GM23338 (cell line): ENCODE data around the gene NACAD. TPM values are rescaled to one million over a fixed set of nuclear protein-coding genes. Genes with fewer than 3 reads are reported as not detected.

Experiments used
- ATAC-seq: fragments of 200-7000 bp; cut with Tn5 transposase; 3 replicates; pipeline ENCODE4 v1.9.1; 2020
- DNase-seq: peaks from one replicate; pipeline ENCODE4 v3.0.0-alpha.2; 2015; ENCODE audit warnings: low spot score
- H2AFZ ChIP-seq: fragments of 200-600 bp; sonication (generic); 2 replicates; pipeline ENCODE4 v1.8.0; 2016; ENCODE audit warnings: antibody characterized with exemption, mild to moderate bottlenecking, moderate library complexity
- H3F3A ChIP-seq: fragments of 200-600 bp; sonication (generic); replicated peaks from 2 replicates; pipeline ENCODE4 v1.8.0; 2017; ENCODE audit warnings: antibody characterized with exemption, mixed run types, low read depth
- H3K27ac ChIP-seq: fragments of 200-600 bp; sonication (generic); 2 replicates; pipeline ENCODE4 v1.6.1; 2016; ENCODE audit warnings: low read depth
- H3K27me3 ChIP-seq: fragments of 200-600 bp; sonication (generic); 2 replicates; pipeline ENCODE4 v1.8.0; 2016; ENCODE audit warnings: mild to moderate bottlenecking, mixed run types, moderate library complexity; ENCODE audit not compliant: insufficient read depth
- H3K36me3 ChIP-seq: fragments of 200-600 bp; sonication (generic); 2 replicates; pipeline ENCODE4 v1.8.0; 2016; ENCODE audit warnings: mild to moderate bottlenecking; ENCODE audit not compliant: insufficient read depth
- H3K4me1 ChIP-seq: fragments of 200-600 bp; sonication (generic); 2 replicates; pipeline ENCODE4 v1.8.0; 2016; ENCODE audit warnings: mild to moderate bottlenecking, moderate library complexity; ENCODE audit not compliant: insufficient read depth
- H3K4me2 ChIP-seq: fragments of 200-600 bp; sonication (generic); 2 replicates; pipeline ENCODE4 v1.7.1; 2017; ENCODE audit warnings: mixed run types
- H3K4me3 ChIP-seq: fragments of 200-600 bp; sonication (generic); 2 replicates; pipeline ENCODE4 v1.6.1; 2016; ENCODE audit warnings: mixed run types
- H3K79me2 ChIP-seq: fragments of 200-600 bp; sonication (generic); replicated peaks from 2 replicates; pipeline ENCODE4 v1.8.0; 2017; ENCODE audit warnings: mild to moderate bottlenecking; ENCODE audit not compliant: insufficient read depth
- H3K9me2 ChIP-seq: fragments of 200-600 bp; sonication (generic); 2 replicates; pipeline ENCODE4 v1.8.0; 2017; ENCODE audit not compliant: insufficient read depth
- H4K20me1 ChIP-seq: fragments of 200-600 bp; sonication (generic); replicated peaks from 2 replicates; pipeline ENCODE4 v1.8.0; 2017; ENCODE audit warnings: mild to moderate bottlenecking; ENCODE audit not compliant: insufficient read depth
- H3K27ac Mint-ChIP-seq: 2 replicates; pipeline ENCODE4 v1.8.0; 2020; ENCODE audit warnings: inconsistent platforms, mild to moderate bottlenecking, moderate library complexity, mixed read lengths
- H3K27me3 Mint-ChIP-seq: 3 replicates; pipeline ENCODE4 v1.8.0; 2022; ENCODE audit warnings: low read depth, mild to moderate bottlenecking, moderate library complexity, mixed read lengths, inconsistent platforms; ENCODE audit not compliant: insufficient read depth, poor library complexity
- H3K36me3 Mint-ChIP-seq: 3 replicates; pipeline ENCODE4 v1.8.0; 2021; ENCODE audit warnings: low read depth, mild to moderate bottlenecking, inconsistent platforms, moderate library complexity, mixed read lengths
- H3K4me1 Mint-ChIP-seq: 3 replicates; pipeline ENCODE4 v1.8.0; 2020; ENCODE audit warnings: mild to moderate bottlenecking, inconsistent platforms, mixed read lengths
- H3K4me3 Mint-ChIP-seq: 3 replicates; pipeline ENCODE4 v1.8.0; 2021; ENCODE audit warnings: moderate library complexity, mild to moderate bottlenecking, inconsistent platforms, mixed read lengths
- H3K9me3 Mint-ChIP-seq: 3 replicates; pipeline ENCODE4 v1.8.0; 2020; ENCODE audit warnings: moderate library complexity, mild to moderate bottlenecking, inconsistent platforms, mixed read lengths
- CREB1 ChIP-seq: fragments of 250-450 bp; sonication (Bioruptor Pico); IDR thresholded peaks from 2 replicates; pipeline ENCODE4 v1.5.0; 2020; ENCODE audit warnings: low read depth, mild to moderate bottlenecking, moderate library complexity
- EZH2 ChIP-seq: fragments of 200-600 bp; sonication (generic); IDR thresholded peaks from one replicate; pipeline ENCODE4 v1.8.0; 2017; ENCODE audit warnings: antibody characterized with exemption, mild to moderate bottlenecking, low read depth; ENCODE audit not compliant: unreplicated experiment
- EZH2phosphoT487 ChIP-seq: fragments of 200-600 bp; sonication (generic); IDR thresholded peaks from one replicate; pipeline ENCODE4 v1.8.1; 2018; ENCODE audit warnings: antibody characterized with exemption; ENCODE audit not compliant: unreplicated experiment
- JUNB ChIP-seq: IDR thresholded peaks from one replicate; pipeline ENCODE4 v1.6.1; 2016; ENCODE audit warnings: antibody characterized with exemption; ENCODE audit not compliant: unreplicated experiment
- NANOG ChIP-seq: IDR thresholded peaks from 2 replicates; pipeline ENCODE4 v1.6.1; 2016; ENCODE audit warnings: antibody characterized with exemption, borderline replicate concordance
- POLR2AphosphoS5 ChIP-seq: IDR thresholded peaks from 2 replicates; pipeline ENCODE4 v1.6.1; 2016; ENCODE audit warnings: antibody characterized with exemption, low read depth
- STAT1 ChIP-seq: IDR thresholded peaks from one replicate; pipeline ENCODE4 v1.6.1; 2016; ENCODE audit warnings: antibody characterized with exemption; ENCODE audit not compliant: unreplicated experiment
- ZNF114 ChIP-seq: fragments of 250-450 bp; sonication (Bioruptor Pico); IDR thresholded peaks from 2 replicates; pipeline ENCODE4 v1.5.0; 2020; ENCODE audit warnings: mild to moderate bottlenecking, moderate library complexity
- ZNF331 ChIP-seq: fragments of 250-450 bp; sonication (Bioruptor Pico); IDR thresholded peaks from 2 replicates; pipeline ENCODE4 v1.5.0; 2020; ENCODE audit warnings: low read depth, mild to moderate bottlenecking, moderate library complexity
- polyA plus RNA-seq: library from polyadenylated mRNA; unstranded; fragments of >200 nt; fragmentation: Nextera tagmentation; extraction: Ambion mirVana; gene quantifications from 2 replicates; pipeline ENCODE4 v1.2.1, GENCODE V29; 2016
- total RNA-seq: library from RNA; depleted of rRNA; stranded (reverse); fragments of >200 nt; shearing (Covaris generic); gene quantifications from 2 replicates; pipeline ENCODE4 v1.2.3, GENCODE V29; 2014
- TF ChIP-seq, protein P1 (sequence below): fragments of 250-450 bp; sonication (Bioruptor Pico); IDR thresholded peaks from 2 replicates; pipeline ENCODE4 v1.5.0; 2020; ENCODE audit warnings: mild to moderate bottlenecking, moderate library complexity
- TF ChIP-seq, protein P2 (sequence below), 2 experiments: fragments of 200-600 bp in 1 of 2; sonication (generic) in 1 of 2; conservative IDR thresholded peaks; 2 replicates each; pipeline versions ENCODE4 v1.5.1 to v1.6.1; 2016 to 2017; ENCODE audit warnings: antibody characterized with exemption in 2 of 2, low read depth in 2 of 2, mild to moderate bottlenecking in 2 of 2, moderate library complexity in 1 of 2
- TF ChIP-seq, protein P3 (sequence below): IDR thresholded peaks from 2 replicates; pipeline ENCODE4 v1.6.1; 2016; ENCODE audit warnings: antibody characterized with exemption
- TF ChIP-seq, protein P4 (sequence below): IDR thresholded peaks from one replicate; pipeline ENCODE4 v1.6.1; 2018; ENCODE audit warnings: antibody characterized with exemption; ENCODE audit not compliant: unreplicated experiment

The NACAD gene
- total and polyA plus RNA-seq, 2 experiments from 2014 or later: 6.1 to 11.2 TPM

DNA sequence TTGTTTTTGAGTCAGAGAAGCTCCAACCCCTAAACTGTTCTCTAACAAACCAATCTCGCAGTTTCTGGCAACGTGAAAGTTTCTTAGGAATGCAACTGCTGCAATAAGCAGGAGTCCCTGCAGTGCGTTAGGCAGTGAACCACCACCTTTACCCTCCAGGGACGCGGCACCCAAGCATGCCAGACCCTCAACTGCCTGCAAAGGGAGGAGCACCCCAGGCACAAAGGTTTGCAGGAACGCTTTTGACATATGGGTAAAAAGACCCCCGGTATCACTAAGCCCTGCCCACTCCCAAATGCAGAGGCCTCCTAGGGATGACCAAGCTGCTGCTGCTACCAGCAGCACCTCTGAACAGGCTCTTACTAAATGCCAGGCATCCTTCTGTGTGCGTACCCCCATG is 18.1 kb upstream of the NACAD start:
- Histone ChIP-seq H3K27me3 (no peaks in the 10 kb centered on the region), H3K36me3 (peaks cover 62% of the 10 kb centered on the region), H3K27ac (no peak overlapping the region), H2AFZ (no peak overlapping the region), H3K9me2 (no peaks in the 10 kb centered on the region), H4K20me1 (peaks cover 51% of the 10 kb centered on the region), H3F3A (no peaks in the 10 kb centered on the region), H3K4me2 (no peak overlapping the region), H3K79me2 (peaks cover 54% of the 10 kb centered on the region), H3K4me1 (0 out of 2 replicates have a peak, but pooled peaks cover 10% of the 10 kb centered on the region), H3K4me3 (no peak overlapping the region)
- DNase-seq (no peak), ATAC-seq (no peak)
- H3K4me1 Mint-ChIP-seq: peaks cover 5% of the 10 kb centered on the region; the same call in 2 of the 3 replicates
- H3K27ac Mint-ChIP-seq: no peak overlapping the region
- H3K9me3 Mint-ChIP-seq: no peaks in the 10 kb centered on the region; the same call in 2 of the 3 replicates
- H3K4me3 Mint-ChIP-seq: no peak overlapping the region
- H3K27me3 Mint-ChIP-seq: peaks cover 16% of the 10 kb centered on the region
- TF ChIP-seq ZNF331 (CRISPR knock-in tag): no peak
- no peak for TF ChIP-seq STAT1
- TF ChIP-seq, protein P1, sequence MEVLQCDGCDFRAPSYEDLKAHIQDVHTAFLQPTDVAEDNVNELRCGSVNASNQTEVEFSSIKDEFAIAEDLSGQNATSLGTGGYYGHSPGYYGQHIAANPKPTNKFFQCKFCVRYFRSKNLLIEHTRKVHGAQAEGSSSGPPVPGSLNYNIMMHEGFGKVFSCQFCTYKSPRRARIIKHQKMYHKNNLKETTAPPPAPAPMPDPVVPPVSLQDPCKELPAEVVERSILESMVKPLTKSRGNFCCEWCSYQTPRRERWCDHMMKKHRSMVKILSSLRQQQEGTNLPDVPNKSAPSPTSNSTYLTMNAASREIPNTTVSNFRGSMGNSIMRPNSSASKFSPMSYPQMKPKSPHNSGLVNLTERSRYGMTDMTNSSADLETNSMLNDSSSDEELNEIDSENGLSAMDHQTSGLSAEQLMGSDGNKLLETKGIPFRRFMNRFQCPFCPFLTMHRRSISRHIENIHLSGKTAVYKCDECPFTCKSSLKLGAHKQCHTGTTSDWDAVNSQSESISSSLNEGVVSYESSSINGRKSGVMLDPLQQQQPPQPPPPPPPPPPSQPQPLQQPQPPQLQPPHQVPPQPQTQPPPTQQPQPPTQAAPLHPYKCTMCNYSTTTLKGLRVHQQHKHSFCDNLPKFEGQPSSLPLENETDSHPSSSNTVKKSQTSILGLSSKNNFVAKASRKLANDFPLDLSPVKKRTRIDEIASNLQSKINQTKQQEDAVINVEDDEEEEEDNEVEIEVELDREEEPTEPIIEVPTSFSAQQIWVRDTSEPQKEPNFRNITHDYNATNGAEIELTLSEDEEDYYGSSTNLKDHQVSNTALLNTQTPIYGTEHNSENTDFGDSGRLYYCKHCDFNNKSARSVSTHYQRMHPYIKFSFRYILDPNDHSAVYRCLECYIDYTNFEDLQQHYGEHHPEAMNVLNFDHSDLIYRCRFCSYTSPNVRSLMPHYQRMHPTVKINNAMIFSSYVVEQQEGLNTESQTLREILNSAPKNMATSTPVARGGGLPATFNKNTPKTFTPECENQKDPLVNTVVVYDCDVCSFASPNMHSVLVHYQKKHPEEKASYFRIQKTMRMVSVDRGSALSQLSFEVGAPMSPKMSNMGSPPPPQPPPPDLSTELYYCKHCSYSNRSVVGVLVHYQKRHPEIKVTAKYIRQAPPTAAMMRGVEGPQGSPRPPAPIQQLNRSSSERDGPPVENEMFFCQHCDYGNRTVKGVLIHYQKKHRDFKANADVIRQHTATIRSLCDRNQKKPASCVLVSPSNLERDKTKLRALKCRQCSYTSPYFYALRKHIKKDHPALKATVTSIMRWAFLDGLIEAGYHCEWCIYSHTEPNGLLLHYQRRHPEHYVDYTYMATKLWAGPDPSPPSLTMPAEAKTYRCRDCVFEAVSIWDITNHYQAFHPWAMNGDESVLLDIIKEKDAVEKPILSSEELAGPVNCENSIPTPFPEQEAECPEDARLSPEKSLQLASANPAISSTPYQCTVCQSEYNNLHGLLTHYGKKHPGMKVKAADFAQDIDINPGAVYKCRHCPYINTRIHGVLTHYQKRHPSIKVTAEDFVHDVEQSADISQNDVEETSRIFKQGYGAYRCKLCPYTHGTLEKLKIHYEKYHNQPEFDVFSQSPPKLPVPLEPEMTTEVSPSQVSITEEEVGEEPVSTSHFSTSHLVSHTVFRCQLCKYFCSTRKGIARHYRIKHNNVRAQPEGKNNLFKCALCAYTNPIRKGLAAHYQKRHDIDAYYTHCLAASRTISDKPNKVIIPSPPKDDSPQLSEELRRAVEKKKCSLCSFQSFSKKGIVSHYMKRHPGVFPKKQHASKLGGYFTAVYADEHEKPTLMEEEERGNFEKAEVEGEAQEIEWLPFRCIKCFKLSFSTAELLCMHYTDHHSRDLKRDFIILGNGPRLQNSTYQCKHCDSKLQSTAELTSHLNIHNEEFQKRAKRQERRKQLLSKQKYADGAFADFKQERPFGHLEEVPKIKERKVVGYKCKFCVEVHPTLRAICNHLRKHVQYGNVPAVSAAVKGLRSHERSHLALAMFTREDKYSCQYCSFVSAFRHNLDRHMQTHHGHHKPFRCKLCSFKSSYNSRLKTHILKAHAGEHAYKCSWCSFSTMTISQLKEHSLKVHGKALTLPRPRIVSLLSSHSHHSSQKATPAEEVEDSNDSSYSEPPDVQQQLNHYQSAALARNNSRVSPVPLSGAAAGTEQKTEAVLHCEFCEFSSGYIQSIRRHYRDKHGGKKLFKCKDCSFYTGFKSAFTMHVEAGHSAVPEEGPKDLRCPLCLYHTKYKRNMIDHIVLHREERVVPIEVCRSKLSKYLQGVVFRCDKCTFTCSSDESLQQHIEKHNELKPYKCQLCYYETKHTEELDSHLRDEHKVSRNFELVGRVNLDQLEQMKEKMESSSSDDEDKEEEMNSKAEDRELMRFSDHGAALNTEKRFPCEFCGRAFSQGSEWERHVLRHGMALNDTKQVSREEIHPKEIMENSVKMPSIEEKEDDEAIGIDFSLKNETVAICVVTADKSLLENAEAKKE (CRISPR knock-in tag): no peak
- TF ChIP-seq, protein P2, sequence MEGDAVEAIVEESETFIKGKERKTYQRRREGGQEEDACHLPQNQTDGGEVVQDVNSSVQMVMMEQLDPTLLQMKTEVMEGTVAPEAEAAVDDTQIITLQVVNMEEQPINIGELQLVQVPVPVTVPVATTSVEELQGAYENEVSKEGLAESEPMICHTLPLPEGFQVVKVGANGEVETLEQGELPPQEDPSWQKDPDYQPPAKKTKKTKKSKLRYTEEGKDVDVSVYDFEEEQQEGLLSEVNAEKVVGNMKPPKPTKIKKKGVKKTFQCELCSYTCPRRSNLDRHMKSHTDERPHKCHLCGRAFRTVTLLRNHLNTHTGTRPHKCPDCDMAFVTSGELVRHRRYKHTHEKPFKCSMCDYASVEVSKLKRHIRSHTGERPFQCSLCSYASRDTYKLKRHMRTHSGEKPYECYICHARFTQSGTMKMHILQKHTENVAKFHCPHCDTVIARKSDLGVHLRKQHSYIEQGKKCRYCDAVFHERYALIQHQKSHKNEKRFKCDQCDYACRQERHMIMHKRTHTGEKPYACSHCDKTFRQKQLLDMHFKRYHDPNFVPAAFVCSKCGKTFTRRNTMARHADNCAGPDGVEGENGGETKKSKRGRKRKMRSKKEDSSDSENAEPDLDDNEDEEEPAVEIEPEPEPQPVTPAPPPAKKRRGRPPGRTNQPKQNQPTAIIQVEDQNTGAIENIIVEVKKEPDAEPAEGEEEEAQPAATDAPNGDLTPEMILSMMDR (conservative IDR thresholded peaks at IDR 0.05; ENCODE audit: low read depth in 2 of 2): no peak
- no peak for TF ChIP-seq EZH2
- no peak for TF ChIP-seq NANOG
- no peak for TF ChIP-seq JUNB
- TF ChIP-seq, protein P3, sequence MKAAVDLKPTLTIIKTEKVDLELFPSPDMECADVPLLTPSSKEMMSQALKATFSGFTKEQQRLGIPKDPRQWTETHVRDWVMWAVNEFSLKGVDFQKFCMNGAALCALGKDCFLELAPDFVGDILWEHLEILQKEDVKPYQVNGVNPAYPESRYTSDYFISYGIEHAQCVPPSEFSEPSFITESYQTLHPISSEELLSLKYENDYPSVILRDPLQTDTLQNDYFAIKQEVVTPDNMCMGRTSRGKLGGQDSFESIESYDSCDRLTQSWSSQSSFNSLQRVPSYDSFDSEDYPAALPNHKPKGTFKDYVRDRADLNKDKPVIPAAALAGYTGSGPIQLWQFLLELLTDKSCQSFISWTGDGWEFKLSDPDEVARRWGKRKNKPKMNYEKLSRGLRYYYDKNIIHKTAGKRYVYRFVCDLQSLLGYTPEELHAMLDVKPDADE: no peak
- no peak for TF ChIP-seq EZH2phosphoT487
- no peak for TF ChIP-seq CREB1 (CRISPR knock-in tag)
- no peak for TF ChIP-seq POLR2AphosphoS5
- TF ChIP-seq, protein P4, sequence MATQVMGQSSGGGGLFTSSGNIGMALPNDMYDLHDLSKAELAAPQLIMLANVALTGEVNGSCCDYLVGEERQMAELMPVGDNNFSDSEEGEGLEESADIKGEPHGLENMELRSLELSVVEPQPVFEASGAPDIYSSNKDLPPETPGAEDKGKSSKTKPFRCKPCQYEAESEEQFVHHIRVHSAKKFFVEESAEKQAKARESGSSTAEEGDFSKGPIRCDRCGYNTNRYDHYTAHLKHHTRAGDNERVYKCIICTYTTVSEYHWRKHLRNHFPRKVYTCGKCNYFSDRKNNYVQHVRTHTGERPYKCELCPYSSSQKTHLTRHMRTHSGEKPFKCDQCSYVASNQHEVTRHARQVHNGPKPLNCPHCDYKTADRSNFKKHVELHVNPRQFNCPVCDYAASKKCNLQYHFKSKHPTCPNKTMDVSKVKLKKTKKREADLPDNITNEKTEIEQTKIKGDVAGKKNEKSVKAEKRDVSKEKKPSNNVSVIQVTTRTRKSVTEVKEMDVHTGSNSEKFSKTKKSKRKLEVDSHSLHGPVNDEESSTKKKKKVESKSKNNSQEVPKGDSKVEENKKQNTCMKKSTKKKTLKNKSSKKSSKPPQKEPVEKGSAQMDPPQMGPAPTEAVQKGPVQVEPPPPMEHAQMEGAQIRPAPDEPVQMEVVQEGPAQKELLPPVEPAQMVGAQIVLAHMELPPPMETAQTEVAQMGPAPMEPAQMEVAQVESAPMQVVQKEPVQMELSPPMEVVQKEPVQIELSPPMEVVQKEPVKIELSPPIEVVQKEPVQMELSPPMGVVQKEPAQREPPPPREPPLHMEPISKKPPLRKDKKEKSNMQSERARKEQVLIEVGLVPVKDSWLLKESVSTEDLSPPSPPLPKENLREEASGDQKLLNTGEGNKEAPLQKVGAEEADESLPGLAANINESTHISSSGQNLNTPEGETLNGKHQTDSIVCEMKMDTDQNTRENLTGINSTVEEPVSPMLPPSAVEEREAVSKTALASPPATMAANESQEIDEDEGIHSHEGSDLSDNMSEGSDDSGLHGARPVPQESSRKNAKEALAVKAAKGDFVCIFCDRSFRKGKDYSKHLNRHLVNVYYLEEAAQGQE: no peak
- no peak for TF ChIP-seq ZNF114 (CRISPR knock-in tag)
- peaks cover 78% of the 10 kb centered on the region for H3K36me3 Mint-ChIP-seq
